HepG2 (cell line): ENCODE data around the gene HEXIM1. TPM values are rescaled to one million over a fixed set of nuclear protein-coding genes. Genes with fewer than 3 reads are reported as not detected.
A peak's percentile ranks its signal among the peaks of the same experiment; 100 is the strongest.

Experiments
- AHDC1 ChIP-seq: sonication (generic); formaldehyde crosslinking; IDR thresholded peaks from 2 replicates; pipeline ENCODE4 v1.5.1; 2020; ENCODE audit warnings: mild to moderate bottlenecking, missing genetic modification reagents, borderline replicate concordance
- CBX2 ChIP-seq, 2 experiments: fragments of 200-600 bp in 1 of 2; sonication (generic); formaldehyde crosslinking in 1 of 2; IDR thresholded peaks; 2 replicates each; pipeline versions ENCODE4 v1.7.0 to v1.8.1; 2018 to 2022; ENCODE audit warnings: low read depth in 2 of 2, low read length in 1 of 2, mild to moderate bottlenecking in 1 of 2, missing genetic modification reagents in 1 of 2
- KDM2A ChIP-seq: sonication (generic); formaldehyde crosslinking; IDR thresholded peaks from 2 replicates; pipeline ENCODE4 v1.4.0; 2020; ENCODE audit warnings: low read depth, missing genetic modification reagents, borderline replicate concordance
- NR0B2 ChIP-seq: sonication (generic); formaldehyde crosslinking; IDR thresholded peaks from 2 replicates; pipeline ENCODE4 v1.4.0; 2020; ENCODE audit warnings: mild to moderate bottlenecking, missing genetic modification reagents
- NR2F2 ChIP-seq: IDR thresholded peaks from 2 replicates; pipeline ENCODE4 v1.6.1; 2012; ENCODE audit warnings: low read depth, inconsistent platforms, borderline replicate concordance
- PHB2 ChIP-seq: fragments of 450-650 bp; IDR thresholded peaks from 2 replicates; pipeline ENCODE4 v1.6.1; 2018; ENCODE audit not compliant: partially characterized antibody
- SP1 ChIP-seq, 2 experiments: fragments of 450-650 bp in 1 of 2; sonication (generic) in 1 of 2; formaldehyde crosslinking in 1 of 2; IDR thresholded peaks; 2 replicates each; pipeline versions ENCODE4 v1.4.0 to v1.6.1; 2016 to 2020; ENCODE audit warnings: missing genetic modification reagents in 1 of 2
- TRIM24 ChIP-seq: sonication (generic); formaldehyde crosslinking; IDR thresholded peaks from 2 replicates; pipeline ENCODE4 v1.8.0; 2022; ENCODE audit warnings: mild to moderate bottlenecking, missing genetic modification reagents
- WIZ ChIP-seq: sonication (generic); formaldehyde crosslinking; IDR thresholded peaks from 2 replicates; pipeline ENCODE4 v1.5.1; 2020; ENCODE audit warnings: mild to moderate bottlenecking, missing genetic modification reagents
- ZFAT ChIP-seq: sonication (generic); formaldehyde crosslinking; conservative IDR thresholded peaks from 2 replicates; pipeline ENCODE4 v1.8.1; 2023; ENCODE audit warnings: missing genetic modification reagents, inconsistent platforms
- ZNF563 ChIP-seq: sonication (generic); formaldehyde crosslinking; IDR thresholded peaks from 2 replicates; pipeline ENCODE4 v1.8.0; 2022; ENCODE audit warnings: mild to moderate bottlenecking, moderate library complexity, missing genetic modification reagents
- ZNF570 ChIP-seq: sonication (generic); formaldehyde crosslinking; IDR thresholded peaks from 2 replicates; pipeline ENCODE4 v1.4.0; 2020; ENCODE audit warnings: mild to moderate bottlenecking, missing genetic modification reagents, borderline replicate concordance
- ZNF652 ChIP-seq: IDR thresholded peaks from 2 replicates; pipeline ENCODE4 v1.6.1; 2016; ENCODE audit warnings: low read depth, borderline replicate concordance
- ZNF710 ChIP-seq: sonication (generic); formaldehyde crosslinking; IDR thresholded peaks from 2 replicates; pipeline ENCODE4 v1.5.0; 2020; ENCODE audit warnings: mild to moderate bottlenecking, missing genetic modification reagents, borderline replicate concordance
- ZNF776 ChIP-seq: sonication (generic); formaldehyde crosslinking; IDR thresholded peaks from 2 replicates; pipeline ENCODE4 v1.4.0; 2020; ENCODE audit warnings: mild to moderate bottlenecking, missing genetic modification reagents
- ZNF777 ChIP-seq: sonication (generic); formaldehyde crosslinking; IDR thresholded peaks from 2 replicates; pipeline ENCODE4 v1.4.0; 2020; ENCODE audit warnings: missing genetic modification reagents
- polyA plus RNA-seq, 8 experiments: library from polyadenylated mRNA; depleted of rRNA in 3 of 8; stranded (reverse) in 7 of 8; unstranded in 1 of 8; fragments of >200 nt; fragmentation: Illumina TruSeq in 4 of 8; extraction: Trizol in 4 of 8; gene quantifications; 2 replicates each; pipeline versions ENCODE4 v1.2.1 to v1.2.3, GENCODE V29; 2011 to 2016; ENCODE audit warnings: low read depth in 4 of 8, missing spikeins in 1 of 8, mixed read lengths in 1 of 8; ENCODE audit not compliant: insufficient read depth in 1 of 8
- total RNA-seq, 5 experiments: library from RNA; depleted of rRNA; stranded (reverse); fragments of >200 nt; fragmentation: Illumina TruSeq; extraction: Trizol; gene quantifications; 2 replicates each; pipeline ENCODE4 v1.2.3, GENCODE V29; 2016; ENCODE audit warnings: low read depth in 1 of 5
- TF ChIP-seq, protein P1 (sequence below): sonication (generic); formaldehyde crosslinking; IDR thresholded peaks from 2 replicates; pipeline ENCODE4 v1.4.0; 2020; ENCODE audit warnings: missing genetic modification reagents, low read depth, mild to moderate bottlenecking, borderline replicate concordance
- TF ChIP-seq, protein P2 (sequence below): sonication (generic); formaldehyde crosslinking; IDR thresholded peaks from 2 replicates; pipeline ENCODE4 v1.4.0; 2020; ENCODE audit warnings: missing genetic modification reagents

Gene HEXIM1
- total and polyA plus RNA-seq, 2 of the 13 experiments (the other 11 are each of a cell fraction or from before 2014, with no cell fraction given) = 10.5 to 16.6 TPM

- TF ChIP-seq KDM2A = no peak
- TF ChIP-seq WIZ = no peak
- 0 out of 2 replicates have a peak, but pooled peaks have one; percentile 8 for TF ChIP-seq ZNF776 (CRISPR knock-in tag)
- TF ChIP-seq, protein P1, sequence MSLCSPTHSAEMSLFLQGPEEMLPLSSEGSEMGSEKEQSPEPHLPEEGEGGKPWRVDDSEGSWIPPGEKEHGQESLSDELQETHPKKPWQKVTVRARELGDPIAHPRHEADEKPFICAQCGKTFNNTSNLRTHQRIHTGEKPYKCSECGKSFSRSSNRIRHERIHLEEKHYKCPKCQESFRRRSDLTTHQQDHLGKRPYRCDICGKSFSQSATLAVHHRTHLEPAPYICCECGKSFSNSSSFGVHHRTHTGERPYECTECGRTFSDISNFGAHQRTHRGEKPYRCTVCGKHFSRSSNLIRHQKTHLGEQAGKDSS (CRISPR knock-in tag) = no peak
- TF ChIP-seq ZNF710 = no peak
- TF ChIP-seq, protein P2, sequence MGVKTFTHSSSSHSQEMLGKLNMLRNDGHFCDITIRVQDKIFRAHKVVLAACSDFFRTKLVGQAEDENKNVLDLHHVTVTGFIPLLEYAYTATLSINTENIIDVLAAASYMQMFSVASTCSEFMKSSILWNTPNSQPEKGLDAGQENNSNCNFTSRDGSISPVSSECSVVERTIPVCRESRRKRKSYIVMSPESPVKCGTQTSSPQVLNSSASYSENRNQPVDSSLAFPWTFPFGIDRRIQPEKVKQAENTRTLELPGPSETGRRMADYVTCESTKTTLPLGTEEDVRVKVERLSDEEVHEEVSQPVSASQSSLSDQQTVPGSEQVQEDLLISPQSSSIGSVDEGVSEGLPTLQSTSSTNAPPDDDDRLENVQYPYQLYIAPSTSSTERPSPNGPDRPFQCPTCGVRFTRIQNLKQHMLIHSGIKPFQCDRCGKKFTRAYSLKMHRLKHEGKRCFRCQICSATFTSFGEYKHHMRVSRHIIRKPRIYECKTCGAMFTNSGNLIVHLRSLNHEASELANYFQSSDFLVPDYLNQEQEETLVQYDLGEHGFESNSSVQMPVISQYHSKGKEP = no peak
- TF ChIP-seq ZNF570 (CRISPR knock-in tag) = no peak
- TF ChIP-seq SP1 (IDR thresholded peaks at IDR 0.05) = no peak
- no peak for TF ChIP-seq SP1 (CRISPR knock-in tag; IDR thresholded peaks at IDR 0.05)
- no peak for TF ChIP-seq ZNF652 (CRISPR knock-in tag)
- TF ChIP-seq CBX2 (IDR thresholded peaks at IDR 0.05; ENCODE audit: low read depth, low read length) = no peak
- TF ChIP-seq CBX2 (CRISPR knock-in tag; IDR thresholded peaks at IDR 0.05; ENCODE audit: low read depth) = no peak
- no peak for TF ChIP-seq ZNF777 (CRISPR knock-in tag)
- no peak for TF ChIP-seq NR2F2
- TF ChIP-seq TRIM24 (CRISPR knock-in tag) = no peak
- TF ChIP-seq PHB2 = no peak
- no peak for TF ChIP-seq NR0B2 (CRISPR knock-in tag)
- TF ChIP-seq AHDC1 (CRISPR knock-in tag) = no peak
- no peak for TF ChIP-seq ZFAT
- no peak for TF ChIP-seq ZNF563 (CRISPR knock-in tag)
Observed at GRCh38 chr17:45127207-45127547, 21.1 kb upstream of the HEXIM1 start (continued).
